ENCODE measurements around the gene B2M.
A peak's percentile ranks its signal among the peaks of the same experiment; 100 is the strongest.
"Not testable (repeated sequence)": the region's sequence is repeated elsewhere in the genome, so short reads cannot be mapped to it uniquely, and the experiment has no call there.

Gene B2M

DNA sequence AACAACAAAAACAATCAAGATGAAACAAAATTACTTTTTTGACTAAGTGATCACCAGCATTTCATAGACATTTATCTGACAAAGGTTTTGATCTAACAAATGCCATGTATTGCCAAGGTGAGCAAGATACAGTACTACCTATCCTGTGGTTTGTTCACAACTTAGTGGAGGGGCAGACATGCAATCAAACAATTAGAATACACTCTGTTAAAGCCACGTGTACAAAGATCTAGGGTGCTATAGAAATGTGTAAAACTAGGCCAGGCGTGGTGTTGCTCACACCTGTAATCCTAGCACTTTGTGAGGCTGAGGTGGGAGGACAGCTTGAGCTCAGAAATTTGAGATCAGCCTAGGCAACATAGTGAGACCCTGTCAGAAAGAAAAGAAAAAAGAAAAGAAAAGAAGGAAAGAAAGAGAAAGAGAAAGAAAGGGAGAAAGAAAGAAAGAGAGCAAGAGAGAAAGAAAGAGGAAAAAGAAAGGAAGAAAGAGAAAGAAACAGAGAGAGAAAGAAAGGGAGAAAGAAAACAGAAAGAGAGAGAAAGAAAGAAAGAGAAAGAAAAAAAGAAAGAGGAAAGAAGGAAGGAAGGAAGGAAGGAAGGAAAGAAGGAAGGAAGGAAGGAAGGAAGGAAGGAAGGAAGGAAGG, 23.6 kb downstream of the B2M start:
- no peak for TF ChIP-seq CTCF (IDR thresholded peaks at IDR 0.05; ENCODE audit: low read depth, low read length)
- no peak for DNase-seq (ENCODE audit: extremely low read depth, low read depth)

GRCh38 chr15:44735482-44736180, 24.3 kb downstream of the B2M start:
- TF ChIP-seq CTCF (IDR thresholded peaks at IDR 0.05; ENCODE audit: low read depth, low read length): no peak
- no peak for DNase-seq (ENCODE audit: extremely low read depth, low read depth)

DNA sequence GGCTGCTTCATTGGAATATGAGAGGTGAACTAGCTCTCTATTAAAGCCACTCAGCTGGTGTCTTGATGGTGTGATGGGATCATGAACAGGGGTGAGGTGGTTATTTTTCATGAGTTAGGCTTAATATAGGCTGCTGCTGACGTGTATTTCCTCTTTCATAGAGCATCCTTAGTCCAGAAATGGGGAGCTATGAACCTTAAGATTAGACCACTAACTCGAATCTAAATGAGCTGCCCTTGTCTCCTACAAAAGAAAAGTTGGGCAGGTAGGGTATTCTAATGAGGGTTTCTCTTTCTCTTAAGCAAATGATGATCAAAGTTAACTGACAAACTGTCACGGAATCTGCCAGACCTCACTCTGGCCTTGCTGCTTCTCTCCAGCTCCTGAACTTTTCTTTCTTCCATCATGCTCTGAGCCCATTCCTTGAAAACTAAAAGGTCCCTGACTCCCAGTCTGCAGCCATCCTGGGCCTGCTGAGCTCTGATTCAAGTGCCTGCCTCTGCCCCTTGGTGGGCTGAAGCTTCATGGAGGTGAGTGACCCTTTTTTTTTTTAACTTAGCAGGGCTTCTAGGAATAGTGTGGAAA, 25.0 kb downstream of the B2M start, which contains the start of gene TRIM69:
Gene TRIM69 (plus strand): TSS at position 348 of the 585 bp plus-strand sequence. CDS start 177 bp downstream, at position 525.
- TF ChIP-seq CTCF (IDR thresholded peaks at IDR 0.05; ENCODE audit: low read depth, low read length): no peak
- no peak for DNase-seq (ENCODE audit: extremely low read depth, low read depth)

DNA sequence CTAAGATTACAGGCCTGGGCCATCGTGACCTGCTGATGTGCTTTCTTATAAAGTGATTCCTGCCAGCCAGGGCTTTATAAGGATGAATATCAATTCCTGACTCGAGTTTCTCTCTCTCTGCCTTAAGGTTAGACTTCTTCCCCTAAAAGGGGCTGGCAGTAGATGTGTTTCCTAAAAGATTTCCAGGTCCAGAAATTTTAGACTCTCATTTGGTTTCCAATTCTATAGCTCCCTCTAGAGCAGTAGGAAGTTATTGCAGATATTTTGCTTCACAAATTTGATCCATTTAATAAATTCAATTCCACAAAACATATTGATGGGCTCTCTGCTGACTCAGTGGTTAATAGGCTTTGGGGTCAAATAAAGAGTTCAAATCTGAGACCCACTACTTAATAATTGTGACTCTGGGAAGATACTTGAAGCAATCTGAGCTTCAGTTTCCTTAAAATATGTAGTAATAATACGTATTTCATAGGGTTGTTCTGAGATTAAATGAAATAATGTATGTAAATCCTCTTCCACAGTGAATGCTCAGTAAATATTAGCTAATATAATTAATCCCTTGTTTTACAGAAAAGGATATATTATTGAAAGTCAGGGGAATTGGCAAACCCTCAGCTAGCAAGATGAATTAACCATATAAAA, 27.1 kb downstream of the B2M start:
- DNase-seq (ENCODE audit: extremely low read depth, low read depth): no peak

GRCh38 chr15:44739222-44739847, 28.0 kb downstream of the B2M start:
- not testable (repeated sequence) for DNase-seq (ENCODE audit: extremely low read depth, low read depth)

More for the DNA sequence above, 27.1 kb downstream of the B2M start:
- peak; percentile 72 for TF ChIP-seq CTCF (IDR thresholded peaks at IDR 0.05; ENCODE audit: low read depth, low read length)

DNA sequence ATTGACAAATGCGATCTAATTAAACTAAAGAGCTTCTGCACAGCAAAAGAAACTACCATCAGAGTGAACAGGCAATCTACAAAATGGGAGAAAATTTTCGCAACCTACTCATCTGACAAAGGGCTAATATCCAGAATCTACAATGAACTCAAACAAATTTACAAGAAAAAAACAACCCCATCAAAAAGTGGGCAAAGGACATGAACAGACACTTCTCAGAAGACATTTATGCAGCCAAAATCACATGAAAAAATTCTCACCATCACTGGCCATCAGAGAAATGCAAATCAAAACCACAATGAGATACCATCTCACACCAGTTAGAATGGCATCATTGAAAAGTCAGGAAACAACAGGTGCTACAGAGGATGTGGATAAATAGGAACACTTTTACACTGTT, 32.1 kb downstream of the B2M start:
- not testable (repeated sequence) for DNase-seq (ENCODE audit: extremely low read depth, low read depth)

DNA sequence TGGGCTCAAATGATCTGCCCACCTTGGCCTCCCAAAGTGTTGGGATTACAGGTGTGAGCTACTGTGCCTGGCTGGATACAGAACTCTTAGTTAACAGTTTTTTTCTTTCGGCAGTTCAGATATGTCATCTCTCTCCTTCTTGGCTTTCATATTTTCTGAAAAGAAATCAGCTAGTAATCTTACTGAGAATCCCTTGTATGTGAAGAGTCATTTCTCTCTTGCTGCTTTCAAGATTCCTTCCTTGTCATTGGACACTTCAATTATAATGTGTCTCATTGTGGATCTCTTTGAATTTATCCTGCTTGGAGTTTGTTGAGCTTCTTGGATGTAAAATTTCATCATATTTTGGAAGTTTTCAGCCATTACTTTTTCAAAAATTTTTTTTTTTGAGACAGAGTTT, 42.0 kb downstream of the B2M start:
- no peak for TF ChIP-seq CTCF (IDR thresholded peaks at IDR 0.05; ENCODE audit: low read depth, low read length)
- DNase-seq (ENCODE audit: extremely low read depth, low read depth): no peak

- no peak for TF ChIP-seq CTCF (IDR thresholded peaks at IDR 0.05; ENCODE audit: low read depth, low read length)
- DNase-seq (ENCODE audit: extremely low read depth, low read depth): no peak
Observed at GRCh38 chr15:44763187-44763586, 51.9 kb downstream of the B2M start.
